Fibroblast of the conjunctiva (primary cell): Measurements from ENCODE around the gene CHRNE.
"Not testable (repeated sequence)": the region's sequence is repeated elsewhere in the genome, so short reads cannot be mapped to it uniquely, and the experiment has no call there.

ENCODE experiments used
- DNase-seq: peaks from one replicate; pipeline ENCODE4 v3.0.0-alpha.2; 2010; ENCODE audit warnings: low read depth

Gene CHRNE

GRCh38 chr17:4887581-4887980, 15.3 kb downstream of the CHRNE start:
- DNase-seq: no peak

- DNase-seq: no peak
Measured at GRCh38 chr17:4886830-4887229, 16.1 kb downstream of the CHRNE start.

- DNase-seq: no peak
Measured at GRCh38 chr17:4884489-4884888, 18.4 kb downstream of the CHRNE start.

GRCh38 chr17:4881761-4882555, 20.9 kb downstream of the CHRNE start:
- DNase-seq: no peak

GRCh38 chr17:4880857-4881256, 22.0 kb downstream of the CHRNE start:
- DNase-seq: no peak

GRCh38 chr17:4879601-4880000, 23.3 kb downstream of the CHRNE start:
- DNase-seq: no peak

GRCh38 chr17:4877089-4877488, 25.8 kb downstream of the CHRNE start:
- no peak for DNase-seq

GRCh38 chr17:4872786-4873185, 30.1 kb downstream of the CHRNE start:
- no peak for DNase-seq

GRCh38 chr17:4870855-4871254, 32.0 kb downstream of the CHRNE start:
- no peak for DNase-seq

GRCh38 chr17:4869058-4869998, 33.6 kb downstream of the CHRNE start:
- not testable (repeated sequence) for DNase-seq

GRCh38 chr17:4867535-4867934, 35.4 kb downstream of the CHRNE start:
- not testable (repeated sequence) for DNase-seq

GRCh38 chr17:4863321-4863720, 39.6 kb downstream of the CHRNE start:
- DNase-seq: no peak

GRCh38 chr17:4862720-4863119, 40.2 kb downstream of the CHRNE start:
- no peak for DNase-seq

GRCh38 chr17:4861052-4861451, 41.8 kb downstream of the CHRNE start:
- DNase-seq: no peak

- DNase-seq: no peak
Measured at GRCh38 chr17:4860651-4861050, 42.2 kb downstream of the CHRNE start.

GRCh38 chr17:4859816-4860625, 42.9 kb downstream of the CHRNE start:
- no peak for DNase-seq

GRCh38 chr17:4858882-4859260, 44.0 kb downstream of the CHRNE start:
- DNase-seq: no peak

GRCh38 chr17:4858068-4858881, 44.6 kb downstream of the CHRNE start:
- DNase-seq: no peak

- not testable (repeated sequence) for DNase-seq
Measured at GRCh38 chr17:4857347-4857746, 45.6 kb downstream of the CHRNE start.

- DNase-seq: no peak
Measured at GRCh38 chr17:4856937-4857314, 46.0 kb downstream of the CHRNE start.

GRCh38 chr17:4856271-4856936, 46.5 kb downstream of the CHRNE start:
- DNase-seq: no peak
